GM19438 (cell line): ENCODE measurements around the gene TK2.

ENCODE experiments used
- ATAC-seq: cut with Tn5 transposase; IDR thresholded peaks from one replicate; pipeline ENCODE4 v1.9.1; 2021; ENCODE audit warnings: low read depth; ENCODE audit not compliant: unreplicated experiment

Gene TK2

GRCh38 chr16:66547101-66547989, 2.6 kb downstream of the TK2 start:
- no peak for ATAC-seq

- no peak for ATAC-seq
Observed at GRCh38 chr16:66544016-66544757, 5.7 kb downstream of the TK2 start.

GRCh38 chr16:66543541-66543940, 6.4 kb downstream of the TK2 start:
- ATAC-seq = no peak

GRCh38 chr16:66542396-66542795, 7.5 kb downstream of the TK2 start:
- ATAC-seq = no peak

- no peak for ATAC-seq
Observed at GRCh38 chr16:66541388-66542355, 8.2 kb downstream of the TK2 start.

GRCh38 chr16:66539623-66540469, 10.1 kb downstream of the TK2 start:
- peak; percentile 94 for ATAC-seq

- ATAC-seq = no peak
Observed at GRCh38 chr16:66538910-66539309, 11.0 kb downstream of the TK2 start.

GRCh38 chr16:66537236-66537635, 12.7 kb downstream of the TK2 start:
- no peak for ATAC-seq

GRCh38 chr16:66536525-66536924, 13.4 kb downstream of the TK2 start:
- ATAC-seq = no peak

GRCh38 chr16:66534376-66534799, 15.5 kb downstream of the TK2 start:
- no peak for ATAC-seq

- ATAC-seq = no peak
Observed at GRCh38 chr16:66529475-66529874, 20.4 kb downstream of the TK2 start.

GRCh38 chr16:66528294-66528693, 21.6 kb downstream of the TK2 start:
- no peak for ATAC-seq

- no peak for ATAC-seq
Observed at GRCh38 chr16:66525396-66526180, 24.3 kb downstream of the TK2 start.

GRCh38 chr16:66524601-66525164, 25.2 kb downstream of the TK2 start:
- ATAC-seq = peak; percentile 58

GRCh38 chr16:66523861-66524354, 26.0 kb downstream of the TK2 start:
- ATAC-seq = peak; percentile 48

GRCh38 chr16:66522816-66523590, 26.9 kb downstream of the TK2 start:
- no peak for ATAC-seq

- ATAC-seq = peak; percentile 44
Observed at GRCh38 chr16:66521951-66522771, 27.8 kb downstream of the TK2 start.
